ENCODE results near the gene SPSB1.

DNA sequence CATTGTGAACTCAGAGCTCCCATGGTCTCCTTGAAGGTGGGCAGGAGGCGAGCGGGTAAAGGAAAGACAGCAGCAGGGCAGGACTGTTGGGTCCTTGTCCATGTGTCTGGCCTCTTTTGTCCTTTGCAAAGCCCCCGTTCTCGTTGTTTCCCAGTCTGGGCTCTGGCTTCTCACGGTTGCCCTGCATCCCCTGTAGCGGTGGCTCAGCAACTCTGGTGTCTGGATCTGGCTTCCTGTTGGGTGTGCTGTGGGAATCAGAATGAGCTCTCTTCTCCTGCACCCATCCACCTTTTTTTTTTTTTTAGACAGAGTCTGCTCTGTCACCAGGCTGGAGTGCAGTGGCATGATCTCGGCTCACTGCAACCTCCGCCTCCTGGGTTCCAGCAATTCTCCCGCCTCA is 47.0 kb upstream of the SPSB1 start:
- TF ChIP-seq CHD2 (IDR thresholded peaks at IDR 0.05; ENCODE audit: borderline replicate concordance, low read depth, low read length) (no peak), CEBPB (IDR thresholded peaks at IDR 0.05; ENCODE audit: borderline replicate concordance in 1 of 2, low read depth in 2 of 2, low read length in 2 of 2) (no peak), SMAD1 (IDR thresholded peaks at IDR 0.05; ENCODE audit: low read depth, partially characterized antibody) (no peak)

All from GM12878 (cell line).